Activated B cell treated with CpG ODN at 0.5 μM for 24 hours (primary cell): ENCODE results near the gene PLCH1. TPM values are rescaled to one million over a fixed set of nuclear protein-coding genes. Genes with fewer than 3 reads are reported as not detected.

ENCODE experiments used
- ATAC-seq: fragments of 200-7000 bp; cut with Tn5 transposase; one replicate; pipeline ENCODE4 v1.10.0; 2021; ENCODE audit warnings: low read depth, mild to moderate bottlenecking, moderate library complexity
- CTCF ChIA-PET: fragments of 350-600 bp; sonication (Branson Sonifier 250); formaldehyde crosslinking; loops from one replicate; lab custom pipeline; 2021; ENCODE audit warnings: antibody characterized with exemption; lab: Charles Lee
- POLR2A ChIA-PET: fragments of 350-600 bp; sonication (Branson Sonifier 250); formaldehyde crosslinking; loops from one replicate; lab custom pipeline; 2021; ENCODE audit warnings: antibody characterized with exemption; lab: Charles Lee
- DNase-seq: peaks from one replicate; pipeline ENCODE4 v3.0.0; 2022
- H3K27ac Mint-ChIP-seq: one replicate; pipeline ENCODE4 v1.8.0; 2020; ENCODE audit warnings: mixed read lengths
- H3K27me3 Mint-ChIP-seq: one replicate; pipeline ENCODE4 v1.8.0; 2021; ENCODE audit warnings: mixed read lengths
- H3K36me3 Mint-ChIP-seq: one replicate; pipeline ENCODE4 v1.8.0; 2021; ENCODE audit warnings: low read depth, mixed read lengths
- H3K4me1 Mint-ChIP-seq: one replicate; pipeline ENCODE4 v1.8.0; 2021; ENCODE audit warnings: mixed read lengths
- H3K4me3 Mint-ChIP-seq: one replicate; pipeline ENCODE4 v1.8.0; 2020; ENCODE audit warnings: mild to moderate bottlenecking, mixed read lengths
- H3K9me3 Mint-ChIP-seq: one replicate; pipeline ENCODE4 v1.8.0; 2020; ENCODE audit warnings: mixed read lengths
- CTCF ChIP-seq: fragments of 200-600 bp; IDR thresholded peaks from one replicate; pipeline ENCODE4 v1.8.0; 2022; ENCODE audit warnings: antibody characterized with exemption, mild to moderate bottlenecking
- intact Hi-C: fragments of 100-400 bp; cut with micrococcal nuclease; formaldehyde crosslinking; loops from one replicate; pipeline ENCODE4 v1.15.1; 2024
- total RNA-seq: library from RNA; stranded (reverse); gene quantifications from 2 replicates; pipeline ENCODE4 v1.2.3, GENCODE V29; 2022

PLCH1 gene
- total RNA-seq, 1 donor from 2014 or later = 0.27 TPM

- H3K9me3 Mint-ChIP-seq = no peaks in the 10 kb centered on the region
Measured at GRCh38 chr3:155648013-155648591, 96.8 kb downstream of the PLCH1 start.

GRCh38 chr3:155647206-155647605 lies 97.7 kb downstream of the PLCH1 start:
- POLR2A ChIA-PET = no interaction called here
- CTCF ChIA-PET = no interaction called here

More at GRCh38 chr3:155648013-155648591, 96.8 kb downstream of the PLCH1 start:
- ChIA-PET CTCF (no interaction called here), POLR2A (no interaction called here)
- no peak for ATAC-seq
- DNase-seq = no peak
- TF ChIP-seq CTCF = no peak
- Mint-ChIP-seq H3K4me3 (no peak overlapping the region), H3K27ac (no peak overlapping the region), H3K4me1 (no peaks in the 10 kb centered on the region), H3K36me3 (no peaks in the 10 kb centered on the region), H3K27me3 (no peaks in the 10 kb centered on the region)
- intact Hi-C loops = no loop called here

GRCh38 chr3:155646669-155647068 lies 98.2 kb downstream of the PLCH1 start:
- ATAC-seq (no peak), DNase-seq (no peak)
- TF ChIP-seq CTCF = no peak
- POLR2A ChIA-PET = no interaction called here
- CTCF ChIA-PET = no interaction called here
- Mint-ChIP-seq H3K36me3 (no peaks in the 10 kb centered on the region), H3K27ac (no peak overlapping the region), H3K9me3 (no peaks in the 10 kb centered on the region), H3K27me3 (no peaks in the 10 kb centered on the region), H3K4me1 (no peaks in the 10 kb centered on the region), H3K4me3 (no peak overlapping the region)
- intact Hi-C loops = no loop called here

More at GRCh38 chr3:155647206-155647605, 97.7 kb downstream of the PLCH1 start:
- no peak for ATAC-seq
- intact Hi-C loops = no loop called here
- H3K9me3 Mint-ChIP-seq = no peaks in the 10 kb centered on the region
- H3K27me3 Mint-ChIP-seq = no peaks in the 10 kb centered on the region
- no peak overlapping the region for H3K27ac Mint-ChIP-seq
- TF ChIP-seq CTCF = no peak
- H3K4me3 Mint-ChIP-seq = no peak overlapping the region
- no peaks in the 10 kb centered on the region for H3K36me3 Mint-ChIP-seq
- no peaks in the 10 kb centered on the region for H3K4me1 Mint-ChIP-seq
- no peak for DNase-seq

- DNase-seq = no peak
Measured at GRCh38 chr3:155646128-155646527, 98.7 kb downstream of the PLCH1 start.

More at GRCh38 chr3:155646128-155646527, 98.7 kb downstream of the PLCH1 start:
- intact Hi-C loops = no loop called here
- H3K27ac Mint-ChIP-seq = no peak overlapping the region
- ATAC-seq = no peak
- POLR2A ChIA-PET = no interaction called here
- no peaks in the 10 kb centered on the region for H3K4me1 Mint-ChIP-seq
- no peaks in the 10 kb centered on the region for H3K27me3 Mint-ChIP-seq
- no peak for TF ChIP-seq CTCF
- no peak overlapping the region for H3K4me3 Mint-ChIP-seq
- H3K9me3 Mint-ChIP-seq = no peaks in the 10 kb centered on the region
- H3K36me3 Mint-ChIP-seq = no peaks in the 10 kb centered on the region
- CTCF ChIA-PET = no interaction called here
